SJCRH30 (cell line): ENCODE results near the gene ADIPOQ. TPM values are rescaled to one million over a fixed set of nuclear protein-coding genes. Genes with fewer than 3 reads are reported as not detected.
"Not testable (repeated sequence)": the region's sequence is repeated elsewhere in the genome, so short reads cannot be mapped to it uniquely, and the experiment has no call there.

Experiments used
- DNase-seq, 2 experiments: peaks; one replicate each; pipeline ENCODE4 v3.0.0-alpha.2; 2015 to 2020
- H3K27ac ChIP-seq: fragments of 250-450 bp; sonication (Bioruptor Pico); 2 replicates; pipeline ENCODE4 v1.5.1; 2020; ENCODE audit warnings: mild to moderate bottlenecking, moderate library complexity
- H3K27me3 ChIP-seq: fragments of 250-450 bp; sonication (Bioruptor Pico); 2 replicates; pipeline ENCODE4 v1.5.1; 2020; ENCODE audit warnings: mild to moderate bottlenecking, moderate library complexity
- H3K36me3 ChIP-seq: fragments of 250-450 bp; sonication (Bioruptor Pico); 2 replicates; pipeline ENCODE4 v1.5.1; 2020; ENCODE audit warnings: mild to moderate bottlenecking, moderate library complexity
- H3K4me1 ChIP-seq: fragments of 250-450 bp; sonication (Bioruptor Pico); 2 replicates; pipeline ENCODE4 v1.5.1; 2020; ENCODE audit warnings: mild to moderate bottlenecking, moderate library complexity
- H3K4me3 ChIP-seq: fragments of 250-450 bp; sonication (Bioruptor Pico); 2 replicates; pipeline ENCODE4 v1.5.1; 2020; ENCODE audit warnings: mild to moderate bottlenecking, moderate library complexity
- H3K9me3 ChIP-seq: fragments of 250-450 bp; sonication (Bioruptor Pico); replicated peaks from 2 replicates; pipeline ENCODE4 v1.5.1; 2020; ENCODE audit warnings: mild to moderate bottlenecking, moderate library complexity
- total RNA-seq: library from RNA; depleted of rRNA; stranded (reverse); fragments of >200 nt; shearing (Covaris generic); gene quantifications from 2 replicates; pipeline ENCODE4 v1.2.3, GENCODE V29; 2014

Gene ADIPOQ
- total RNA-seq, 1 experiment from 2014 or later = not detected

DNA sequence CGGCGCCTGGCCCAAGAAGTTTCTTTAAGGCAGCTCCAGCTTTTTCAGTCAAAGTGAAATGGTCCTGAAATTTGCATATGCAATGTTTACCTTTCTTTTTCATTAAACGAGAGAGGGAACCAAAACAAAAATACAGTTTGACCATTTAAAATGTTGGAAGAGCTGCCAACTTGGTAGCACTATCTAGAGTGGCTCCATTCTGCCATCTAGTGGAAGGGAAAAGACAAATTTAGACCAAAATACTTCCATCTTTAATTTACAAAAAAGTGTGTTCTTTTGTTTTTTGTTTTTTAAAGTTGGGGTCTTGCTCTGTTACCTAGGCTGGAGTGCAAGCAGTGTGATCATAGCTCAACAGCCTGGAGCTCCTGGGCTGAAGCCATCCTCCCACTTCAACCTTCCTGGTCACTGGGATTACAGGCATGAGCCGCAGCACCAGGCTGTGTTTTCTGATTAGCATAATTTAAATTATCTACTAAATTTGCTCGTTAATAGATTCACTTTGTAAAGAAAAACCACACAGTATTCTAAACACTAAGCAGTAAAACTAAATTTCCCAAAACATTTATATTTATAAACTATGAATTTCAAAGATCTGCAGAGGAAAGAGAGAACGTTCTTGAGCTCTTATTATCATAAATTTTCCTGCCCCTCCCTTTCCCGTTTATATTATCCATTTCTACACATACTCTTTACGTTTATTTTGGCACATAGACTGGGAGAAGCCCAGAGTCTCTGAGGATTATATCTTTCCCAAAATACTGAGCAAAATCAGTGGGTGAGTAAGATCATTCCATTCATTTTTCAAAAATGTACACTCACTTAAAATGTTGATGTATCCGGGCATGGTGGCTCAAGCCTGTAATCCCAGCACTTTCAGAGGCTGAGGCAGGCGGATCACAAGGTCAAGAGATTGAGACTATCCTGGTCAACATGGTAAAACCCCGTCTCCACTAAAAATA is 20.8 kb upstream of the ADIPOQ start:
- DNase-seq = peak in 1 of 2 experiments; percentile 61
- H3K4me3 ChIP-seq = no peak overlapping the region
- no peaks in the 10 kb centered on the region for H3K9me3 ChIP-seq
- H3K27ac ChIP-seq = no peak overlapping the region
- H3K4me1 ChIP-seq = no peaks in the 10 kb centered on the region
- peaks cover 18% of the 10 kb centered on the region for H3K27me3 ChIP-seq
- no peaks in the 10 kb centered on the region for H3K36me3 ChIP-seq

DNA sequence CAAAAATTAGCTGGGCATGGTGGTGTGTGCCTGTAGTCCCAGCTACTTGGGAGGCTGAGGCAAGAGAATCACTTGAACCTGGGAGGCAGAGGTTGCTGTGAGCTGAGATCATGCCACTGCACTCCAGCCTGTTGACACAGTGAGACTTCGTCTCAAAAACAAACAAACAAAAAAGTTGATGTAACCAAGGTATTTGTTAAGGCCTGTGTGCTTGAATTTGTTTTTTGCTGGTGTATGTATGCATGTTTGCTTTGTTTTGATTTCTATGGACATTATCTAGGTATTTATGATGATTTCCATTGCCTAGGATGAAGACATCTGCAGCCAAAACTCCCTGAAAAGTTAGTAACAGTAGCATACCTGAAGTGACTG is 20.1 kb upstream of the ADIPOQ start:
- not testable (repeated sequence) for H3K27ac ChIP-seq, H3K36me3 ChIP-seq

DNA sequence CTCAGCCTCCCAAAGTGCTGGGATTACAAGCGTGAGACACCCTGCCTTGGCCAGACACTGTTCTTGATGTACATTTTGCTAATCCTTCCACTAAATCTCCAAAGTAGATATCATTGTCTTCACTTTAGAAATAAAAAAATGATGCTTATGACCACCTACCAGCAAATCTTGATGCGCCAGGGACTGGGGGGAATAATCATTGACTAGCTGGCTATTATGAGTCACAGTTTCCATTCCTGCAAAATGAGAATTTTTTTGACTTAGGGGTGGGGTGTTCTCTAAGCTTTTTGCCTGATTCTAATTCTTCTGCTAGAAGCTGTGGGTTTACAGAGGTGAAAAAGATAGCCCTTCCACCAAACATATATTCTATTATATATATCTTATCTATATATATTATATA is 19.1 kb upstream of the ADIPOQ start:
- DNase-seq = no peak
- no peak overlapping the region for H3K4me3 ChIP-seq
- no peaks in the 10 kb centered on the region for H3K4me1 ChIP-seq
- H3K36me3 ChIP-seq = no peaks in the 10 kb centered on the region
- peaks cover 22% of the 10 kb centered on the region for H3K27me3 ChIP-seq
- H3K27ac ChIP-seq = no peak overlapping the region
- no peaks in the 10 kb centered on the region for H3K9me3 ChIP-seq

More for the DNA sequence above, 20.1 kb upstream of the ADIPOQ start:
- not testable (repeated sequence) for H3K4me3 ChIP-seq, H3K4me1 ChIP-seq, H3K9me3 ChIP-seq, DNase-seq
- peaks cover 18% of the 10 kb centered on the region for H3K27me3 ChIP-seq

DNA sequence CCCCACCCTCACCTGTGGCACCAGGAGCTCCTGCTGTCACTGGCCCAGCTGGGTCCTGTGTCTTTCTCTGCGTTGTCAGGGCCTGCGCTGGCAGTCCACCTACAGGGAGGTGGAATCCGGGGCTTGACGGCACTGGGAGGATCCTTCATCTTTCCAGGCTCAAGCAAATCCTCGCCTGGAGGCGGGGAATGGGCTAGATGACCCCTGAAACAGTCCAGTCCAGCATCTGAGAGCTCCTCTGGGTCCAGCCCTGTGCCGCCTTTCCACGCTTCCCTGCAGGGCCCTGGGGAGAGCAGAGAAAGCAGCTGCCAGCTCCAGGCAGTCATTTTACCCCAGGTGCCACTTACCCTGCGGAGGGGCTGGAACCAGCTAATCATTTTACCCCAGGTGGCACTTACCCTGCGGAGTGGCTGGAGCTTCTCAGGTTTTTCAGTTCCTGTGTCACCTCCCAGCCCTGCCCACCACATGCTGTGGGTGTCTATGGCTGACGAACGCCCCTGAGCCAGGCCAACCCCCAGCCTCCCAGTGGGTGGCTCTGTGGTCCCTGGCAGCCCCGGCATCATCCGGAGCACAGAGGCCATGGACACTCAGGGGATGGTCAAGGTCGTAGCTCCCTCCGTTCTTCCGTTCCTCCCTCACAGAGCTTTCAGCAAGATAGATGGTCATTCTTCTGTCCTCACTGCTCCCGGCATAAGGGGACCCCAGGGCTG is 17.9 kb upstream of the ADIPOQ start:
- Histone ChIP-seq H3K27me3 (peaks cover 22% of the 10 kb centered on the region), H3K36me3 (no peaks in the 10 kb centered on the region), H3K9me3 (no peaks in the 10 kb centered on the region), H3K4me3 (no peak overlapping the region), H3K4me1 (no peaks in the 10 kb centered on the region), H3K27ac (no peak overlapping the region)
- no peak for DNase-seq

DNA sequence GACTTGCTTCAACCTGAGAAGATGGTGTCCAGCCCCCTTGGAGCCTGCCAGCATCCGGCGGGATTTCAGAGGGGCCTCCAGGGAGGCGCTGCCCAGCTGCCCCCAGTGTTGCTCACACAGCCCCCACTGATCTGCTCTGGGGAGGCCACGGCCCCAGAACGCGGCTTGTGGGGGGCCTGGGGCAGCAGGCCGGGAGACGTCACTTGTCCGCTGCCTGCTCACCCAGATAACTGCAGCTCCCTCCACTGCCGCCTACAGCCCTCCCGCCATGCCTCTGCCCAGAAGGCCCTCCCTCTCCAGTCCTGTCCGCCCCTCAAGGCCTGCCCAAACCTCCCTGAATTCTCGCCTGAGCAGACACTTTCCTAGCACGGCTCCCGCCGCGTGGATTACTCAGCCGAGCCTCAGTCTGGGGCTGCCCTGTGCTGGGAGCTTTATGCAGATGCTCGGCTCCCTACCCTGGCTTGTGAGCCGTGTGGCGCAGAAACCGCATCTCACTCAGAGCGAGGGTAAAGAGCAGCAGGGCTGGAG is 17.2 kb upstream of the ADIPOQ start:
- Histone ChIP-seq H3K4me3 (no peak overlapping the region; the same call in 1 of the 2 replicates), H3K4me1 (no peaks in the 10 kb centered on the region), H3K36me3 (no peaks in the 10 kb centered on the region), H3K9me3 (no peaks in the 10 kb centered on the region), H3K27ac (no peak overlapping the region), H3K27me3 (peaks cover 22% of the 10 kb centered on the region)
- peak; percentile 18 to 38 for DNase-seq

DNA sequence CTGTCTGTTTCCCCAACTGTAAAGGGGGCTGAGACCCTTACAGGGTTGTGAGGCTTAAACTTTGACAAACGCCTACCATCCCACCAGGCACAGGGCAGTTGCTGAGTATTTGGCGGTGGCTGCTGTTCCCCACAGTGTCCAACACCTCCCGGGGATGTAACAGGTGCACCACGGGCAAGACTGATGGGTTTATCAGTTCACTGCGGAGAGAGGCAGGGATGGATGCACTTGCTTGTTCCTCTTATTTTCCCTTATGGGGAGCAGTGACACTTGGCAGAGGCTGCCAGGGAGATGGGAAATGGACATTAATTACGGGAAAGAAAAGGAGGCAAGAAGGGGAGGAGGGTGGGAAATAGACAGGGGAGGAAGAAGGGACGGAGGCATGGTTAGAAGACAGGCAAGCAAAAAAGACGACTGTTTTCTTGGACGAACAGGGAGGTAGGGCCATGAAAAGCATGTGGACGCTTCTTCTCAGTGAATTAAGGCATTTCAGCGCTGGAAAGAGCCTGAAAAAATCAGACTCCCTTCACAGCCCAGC is 16.6 kb upstream of the ADIPOQ start:
- peak in 1 of 2 experiments; percentile 34 for DNase-seq

DNA sequence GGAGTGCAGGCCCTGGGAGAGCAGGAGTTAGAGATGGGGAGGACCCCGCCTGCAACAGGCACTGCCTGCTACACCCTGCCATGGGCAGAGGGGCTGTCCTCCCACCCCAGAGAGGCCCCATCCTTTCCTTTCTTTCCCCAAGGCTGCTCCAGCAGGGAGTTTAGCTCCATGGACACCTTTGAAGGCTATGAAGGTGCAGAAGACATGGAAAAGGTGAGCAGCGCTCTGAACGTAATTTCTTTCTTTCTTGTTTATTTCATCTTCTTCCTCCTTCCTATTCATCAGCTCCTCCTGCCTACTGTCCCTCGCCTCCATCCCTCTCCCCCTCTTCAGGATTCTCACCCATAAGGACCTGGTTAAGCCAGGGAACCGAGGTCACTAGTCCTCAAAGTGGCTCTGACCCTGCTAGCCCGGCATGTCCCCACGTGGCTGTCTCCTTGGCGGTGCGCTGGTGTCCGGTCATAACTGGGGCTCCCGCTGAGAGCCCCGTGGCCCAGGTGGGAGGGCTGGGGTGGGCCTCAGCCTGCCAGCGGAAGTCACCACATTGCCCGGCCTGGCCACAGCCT is 16.0 kb upstream of the ADIPOQ start:
- H3K4me1 ChIP-seq = no peaks in the 10 kb centered on the region
- H3K27me3 ChIP-seq = peaks cover 22% of the 10 kb centered on the region
- no peaks in the 10 kb centered on the region for H3K36me3 ChIP-seq
- no peaks in the 10 kb centered on the region for H3K9me3 ChIP-seq
- H3K27ac ChIP-seq = no peak overlapping the region
- no peak for DNase-seq
- peak overlapping the region; percentile 68; the same call in 1 of the 2 replicates for H3K4me3 ChIP-seq

More for the DNA sequence above, 16.6 kb upstream of the ADIPOQ start:
- Histone ChIP-seq H3K4me1 (no peaks in the 10 kb centered on the region), H3K4me3 (no peak overlapping the region; the same call in 1 of the 2 replicates), H3K27me3 (peaks cover 22% of the 10 kb centered on the region), H3K27ac (no peak overlapping the region), H3K36me3 (no peaks in the 10 kb centered on the region), H3K9me3 (no peaks in the 10 kb centered on the region)

DNA sequence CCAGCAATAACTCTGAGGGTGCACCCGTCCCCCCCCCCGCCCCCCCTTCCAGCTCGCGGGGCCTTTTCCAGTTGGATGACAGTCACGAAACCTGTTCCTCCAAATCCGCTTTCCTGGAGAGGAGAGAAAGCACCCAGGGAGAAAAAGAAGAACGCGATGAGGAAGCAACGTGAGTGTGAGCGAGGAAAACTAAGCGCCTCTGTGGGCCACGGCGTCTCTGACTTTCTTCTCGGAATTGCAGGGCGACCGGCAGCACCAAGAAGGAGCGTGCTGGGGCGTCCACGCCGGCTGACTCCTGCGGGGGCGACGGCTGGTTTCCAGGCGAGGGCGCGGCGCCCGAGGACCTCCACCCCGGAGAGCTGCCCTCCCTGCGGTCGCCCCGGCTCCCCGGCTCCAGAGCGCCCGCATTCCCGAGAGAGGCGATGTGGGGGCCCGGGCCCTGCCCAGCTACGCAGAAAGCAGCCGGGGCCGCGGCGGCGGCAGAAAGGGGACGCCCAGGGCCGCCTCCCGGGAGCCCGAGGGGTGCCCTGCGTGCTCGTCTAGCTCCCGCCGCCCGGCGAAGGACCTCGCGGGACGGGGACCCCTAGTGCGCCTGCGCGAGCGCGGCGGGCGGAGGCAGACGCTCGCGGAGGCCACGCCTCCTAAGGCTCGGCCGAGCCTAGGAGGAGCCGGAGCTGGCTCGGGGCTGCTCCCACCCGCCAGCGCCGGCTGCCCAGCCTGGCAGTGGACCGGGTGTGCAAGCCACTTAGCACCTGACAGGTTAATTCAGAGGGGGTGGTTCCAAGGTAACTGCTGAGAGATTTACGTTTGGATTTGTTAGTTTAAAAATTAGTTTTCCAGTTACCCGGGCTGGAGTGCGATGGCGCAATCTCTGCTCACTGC is 15.3 kb upstream of the ADIPOQ start:
- Histone ChIP-seq H3K4me1 (no peaks in the 10 kb centered on the region), H3K9me3 (no peaks in the 10 kb centered on the region), H3K36me3 (no peaks in the 10 kb centered on the region), H3K27ac (no peak overlapping the region), H3K4me3 (peak overlapping the region; percentile 68), H3K27me3 (peaks cover 22% of the 10 kb centered on the region)
- DNase-seq = peak; percentile 70 to 86

DNA sequence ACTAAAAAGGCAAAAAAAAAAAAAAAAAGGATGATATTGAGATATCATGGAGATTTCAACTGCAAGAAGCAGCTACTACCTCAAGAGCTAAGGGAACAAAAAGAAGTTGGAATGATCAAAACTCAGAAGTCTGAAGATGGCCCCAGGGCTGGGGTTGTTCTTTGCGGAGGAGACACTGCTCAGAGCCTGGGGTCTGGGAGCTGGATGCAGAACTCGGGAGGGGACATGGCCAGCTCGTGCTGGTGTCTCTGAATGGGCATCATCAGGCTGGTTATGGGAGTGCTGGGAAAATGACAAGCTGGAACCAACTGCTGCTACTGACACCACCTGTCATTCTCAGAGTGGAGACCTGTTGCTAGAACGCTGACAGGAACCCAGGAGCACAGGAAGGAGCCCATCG is 14.2 kb upstream of the ADIPOQ start:
- Histone ChIP-seq H3K27ac (no peak overlapping the region), H3K4me3 (no peak overlapping the region), H3K27me3 (peaks cover 22% of the 10 kb centered on the region), H3K36me3 (no peaks in the 10 kb centered on the region), H3K9me3 (no peaks in the 10 kb centered on the region), H3K4me1 (no peaks in the 10 kb centered on the region)
- DNase-seq = no peak

DNA sequence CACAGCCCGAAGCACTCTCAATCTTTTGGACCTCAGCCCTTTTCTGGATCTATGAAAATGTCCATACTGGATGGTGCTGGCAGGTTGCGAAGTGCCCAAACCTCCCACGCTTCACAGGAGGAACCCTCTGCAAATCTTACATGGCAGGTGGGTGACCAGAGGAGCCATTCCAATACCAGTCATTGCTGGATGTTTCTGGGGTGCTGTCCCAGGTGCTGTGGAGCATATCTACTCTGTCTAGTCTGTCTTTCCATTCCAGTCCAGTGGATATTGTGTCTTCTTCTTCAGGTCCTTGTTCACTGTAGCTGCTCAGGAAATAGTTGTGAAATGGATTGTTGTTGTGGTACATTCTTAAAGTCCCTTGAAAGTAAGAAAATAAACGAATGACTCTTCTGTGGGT is 10.7 kb upstream of the ADIPOQ start:
- no peaks in the 10 kb centered on the region for H3K4me1 ChIP-seq
- no peaks in the 10 kb centered on the region for H3K36me3 ChIP-seq
- no peak for DNase-seq
- no peaks in the 10 kb centered on the region for H3K9me3 ChIP-seq
- H3K27ac ChIP-seq = no peak overlapping the region
- H3K27me3 ChIP-seq = peaks cover 4% of the 10 kb centered on the region; the same call in 1 of the 2 replicates
- H3K4me3 ChIP-seq = no peak overlapping the region

DNA sequence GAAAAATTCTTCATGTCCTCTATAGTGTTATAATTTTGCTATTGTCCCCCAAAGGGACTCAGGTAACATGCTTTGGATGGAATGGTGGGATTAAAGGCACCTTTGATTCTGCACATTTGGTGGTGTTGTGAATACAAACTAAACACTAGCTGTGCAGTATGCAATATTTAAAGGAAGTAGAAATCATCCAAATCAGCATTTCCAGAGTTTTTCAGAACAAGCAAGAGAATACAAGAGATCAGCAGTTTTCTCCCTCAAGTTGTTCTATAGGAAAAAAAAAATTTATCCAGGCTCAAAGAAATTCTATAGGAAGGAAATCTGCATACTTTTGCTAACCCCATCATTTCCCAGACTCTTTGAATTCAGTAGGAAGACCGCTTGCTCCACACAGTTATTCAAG is 10.2 kb upstream of the ADIPOQ start:
- DNase-seq = no peak
- Histone ChIP-seq H3K27me3 (peaks cover 4% of the 10 kb centered on the region; the same call in 1 of the 2 replicates), H3K4me1 (no peaks in the 10 kb centered on the region), H3K4me3 (no peak overlapping the region), H3K27ac (no peak overlapping the region), H3K9me3 (no peaks in the 10 kb centered on the region), H3K36me3 (no peaks in the 10 kb centered on the region)

DNA sequence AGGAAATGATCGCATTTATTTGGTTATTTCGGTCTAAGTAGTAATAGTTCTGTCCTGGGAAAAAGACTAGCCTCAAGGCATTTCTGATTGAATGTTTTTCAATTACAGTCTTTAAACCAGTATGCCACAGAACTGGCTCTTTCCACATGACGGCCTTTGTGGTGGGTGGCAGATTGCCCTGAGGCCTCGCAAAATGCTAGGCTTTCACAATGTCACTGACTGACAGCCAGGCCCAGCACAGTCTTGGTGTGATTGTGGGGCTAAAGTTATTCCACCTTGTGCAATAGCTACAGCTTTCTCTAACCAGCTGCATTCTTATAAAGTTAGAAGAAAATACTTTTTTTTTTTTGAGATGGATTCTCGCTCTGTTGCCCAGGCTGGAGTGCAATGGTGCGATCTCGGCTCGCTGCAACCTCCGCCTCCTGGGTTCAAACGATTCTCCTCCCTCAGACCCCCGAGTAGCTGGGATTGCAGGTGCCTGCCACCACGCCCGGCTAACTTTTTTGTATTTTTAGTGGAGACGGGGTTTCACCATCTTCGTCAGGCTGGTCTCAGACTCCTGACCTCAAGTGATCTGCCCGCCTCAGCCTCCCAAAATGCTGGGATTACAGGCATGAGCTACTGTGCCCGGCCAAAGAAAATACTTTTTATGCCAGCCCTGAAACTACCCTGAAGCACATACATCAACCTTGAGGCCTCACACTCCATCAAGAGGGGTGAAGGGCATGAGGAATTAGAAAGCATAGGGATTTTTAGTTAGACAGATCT is 2.5 kb upstream of the ADIPOQ start:
- Histone ChIP-seq H3K27me3 (no peaks in the 10 kb centered on the region; the same call in 1 of the 2 replicates), H3K36me3 (no peaks in the 10 kb centered on the region), H3K27ac (no peak overlapping the region), H3K4me3 (no peak overlapping the region), H3K9me3 (no peaks in the 10 kb centered on the region), H3K4me1 (no peaks in the 10 kb centered on the region)
- no peak for DNase-seq

DNA sequence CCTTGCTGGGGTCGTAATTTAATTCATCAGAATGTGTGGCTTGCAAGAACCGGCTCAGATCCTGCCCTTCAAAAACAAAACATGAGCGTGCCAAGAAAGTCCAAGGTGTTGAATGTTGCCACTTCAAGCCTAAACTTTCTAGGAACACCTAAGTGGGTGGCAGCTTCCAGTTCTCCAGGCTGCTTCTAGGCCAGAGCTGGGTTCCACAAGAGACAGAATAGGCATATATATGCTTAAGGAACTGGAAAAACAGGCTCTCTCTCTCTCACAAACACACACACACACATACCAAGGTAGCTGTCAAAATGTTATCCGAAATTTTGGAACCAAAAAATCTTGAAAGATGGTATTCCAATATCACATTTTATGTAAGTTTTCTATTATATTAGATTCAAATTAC is 890 bp upstream of the ADIPOQ start:
- H3K4me1 ChIP-seq = no peaks in the 10 kb centered on the region
- H3K9me3 ChIP-seq = no peaks in the 10 kb centered on the region
- DNase-seq = no peak
- H3K27me3 ChIP-seq = no peaks in the 10 kb centered on the region; the same call in 1 of the 2 replicates
- no peak overlapping the region for H3K27ac ChIP-seq
- no peaks in the 10 kb centered on the region for H3K36me3 ChIP-seq
- no peak overlapping the region for H3K4me3 ChIP-seq
